ENCODE measurements around the gene HLF.
"Not testable (repeated sequence)": the region's sequence is repeated elsewhere in the genome, so short reads cannot be mapped to it uniquely, and the experiment has no call there.

The HLF gene

GRCh38 chr17:55327225-55328088 lies 62.7 kb downstream of the HLF start:
- no peak for DNase-seq (ENCODE audit: low read depth in 2 of 2)

DNA sequence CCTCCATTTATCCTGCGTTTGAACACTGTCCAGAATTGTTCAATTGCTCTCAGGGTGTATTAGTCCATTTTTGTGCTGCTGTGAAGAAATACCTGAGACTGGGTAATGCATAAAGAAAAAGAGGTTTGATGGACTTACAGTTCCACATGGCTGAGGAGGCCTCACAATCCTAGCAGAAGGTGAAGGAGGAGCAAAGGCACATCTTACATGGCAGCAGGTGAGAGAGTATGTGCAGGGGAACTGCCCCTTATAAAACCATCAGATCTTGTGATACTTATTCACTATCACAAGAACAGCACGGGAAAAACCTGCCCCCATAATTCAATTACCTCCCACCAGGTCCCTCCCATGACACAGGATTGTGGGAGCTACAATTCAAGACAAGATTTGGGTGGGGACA lies 63.8 kb downstream of the HLF start:
- not testable (repeated sequence) for DNase-seq (ENCODE audit: low read depth in 2 of 2)

DNA sequence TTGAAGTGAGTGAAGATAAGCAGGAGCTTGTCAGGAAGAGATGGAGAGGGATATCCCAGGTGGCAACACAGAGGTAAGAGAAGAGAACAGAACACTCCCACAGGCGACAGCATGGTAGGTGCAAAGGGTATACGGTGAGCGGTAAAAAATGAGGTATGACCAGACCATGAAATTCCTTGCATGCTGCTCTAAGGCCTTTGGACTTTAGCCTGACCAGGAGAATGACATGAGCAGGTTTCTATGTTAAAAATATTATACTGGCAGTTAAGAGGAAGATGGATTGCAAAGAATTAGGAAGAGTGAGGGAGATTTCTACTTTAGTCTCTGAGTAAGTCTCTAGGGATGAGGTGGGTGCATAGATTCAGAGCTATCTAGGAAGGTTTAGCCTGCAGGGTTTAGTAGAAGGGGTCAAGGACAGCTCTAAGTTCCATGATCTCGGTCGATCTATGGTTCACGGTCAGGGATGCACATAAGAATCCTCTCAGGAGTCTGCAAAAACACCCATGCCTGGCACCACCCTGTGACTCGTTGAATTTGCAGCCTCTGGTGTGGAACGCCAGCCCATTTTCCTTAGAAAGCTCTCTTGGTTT lies 65.7 kb downstream of the HLF start:
- DNase-seq (ENCODE audit: low read depth in 2 of 2) = no peak

DNA sequence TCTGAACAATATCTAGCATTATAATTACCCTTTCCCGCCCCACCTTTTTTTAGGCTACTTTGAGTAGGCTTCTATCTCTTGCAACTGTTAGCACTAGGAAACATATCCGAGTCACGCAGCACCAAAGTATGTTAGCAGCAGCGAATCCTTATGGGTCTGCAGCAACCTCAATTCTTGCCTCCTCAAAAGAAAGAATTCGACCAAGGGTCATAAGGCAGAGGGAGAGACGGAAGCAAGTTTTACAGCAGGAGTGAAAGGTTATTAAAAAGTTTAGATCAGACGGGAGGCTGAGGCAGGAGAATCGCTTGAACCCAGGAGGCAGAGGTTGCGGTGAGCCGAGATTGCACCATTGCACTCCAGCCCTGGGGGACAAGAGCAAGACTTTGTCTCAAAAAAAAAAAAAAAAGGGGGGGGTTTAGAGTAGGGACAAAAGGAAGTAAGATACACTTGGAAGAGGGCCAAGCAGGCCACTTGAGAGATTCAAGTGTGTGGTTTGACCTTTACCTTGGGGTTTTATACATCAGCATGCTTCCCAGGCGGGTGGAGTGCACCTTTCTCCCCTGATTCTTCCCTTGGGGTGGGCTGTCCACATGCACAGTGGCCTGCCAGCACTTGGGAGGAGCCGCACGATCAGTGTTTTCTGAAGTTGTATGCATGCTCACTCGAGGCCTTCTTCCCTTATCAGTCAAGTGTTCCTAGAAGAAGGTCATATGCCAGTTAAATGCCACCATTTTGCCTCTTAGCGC lies 67.7 kb downstream of the HLF start:
- no peak for DNase-seq (ENCODE audit: low read depth in 2 of 2)

GRCh38 chr17:55334285-55334684 lies 69.5 kb downstream of the HLF start:
- no peak for DNase-seq (ENCODE audit: low read depth in 2 of 2)

- no peak for DNase-seq (ENCODE audit: low read depth in 2 of 2)
Measured at GRCh38 chr17:55334881-55335540, 70.3 kb downstream of the HLF start.

DNA sequence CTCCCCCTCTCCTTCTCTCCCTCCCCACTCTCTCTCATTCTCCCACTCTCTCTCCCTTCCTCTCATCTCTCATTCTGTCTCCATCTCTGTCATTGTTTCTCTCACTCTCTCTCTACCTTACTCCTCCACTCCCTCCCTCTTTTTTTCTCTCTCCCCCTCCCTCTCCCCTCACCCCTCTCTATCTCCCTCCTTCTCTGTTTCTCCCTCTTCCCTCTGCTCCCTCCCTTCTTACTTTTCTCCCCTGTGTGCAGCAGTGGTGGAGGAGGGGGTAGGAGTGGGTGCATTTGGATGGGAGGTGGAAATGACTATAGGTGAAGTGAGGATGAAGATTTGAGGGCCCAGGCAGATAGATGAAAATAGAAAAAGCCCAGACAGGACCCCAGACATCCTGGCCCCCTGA lies 70.9 kb downstream of the HLF start:
- no peak for DNase-seq (ENCODE audit: low read depth in 2 of 2)

GRCh38 chr17:55336426-55336825 lies 71.7 kb downstream of the HLF start:
- DNase-seq (ENCODE audit: low read depth in 2 of 2) = no peak

DNA sequence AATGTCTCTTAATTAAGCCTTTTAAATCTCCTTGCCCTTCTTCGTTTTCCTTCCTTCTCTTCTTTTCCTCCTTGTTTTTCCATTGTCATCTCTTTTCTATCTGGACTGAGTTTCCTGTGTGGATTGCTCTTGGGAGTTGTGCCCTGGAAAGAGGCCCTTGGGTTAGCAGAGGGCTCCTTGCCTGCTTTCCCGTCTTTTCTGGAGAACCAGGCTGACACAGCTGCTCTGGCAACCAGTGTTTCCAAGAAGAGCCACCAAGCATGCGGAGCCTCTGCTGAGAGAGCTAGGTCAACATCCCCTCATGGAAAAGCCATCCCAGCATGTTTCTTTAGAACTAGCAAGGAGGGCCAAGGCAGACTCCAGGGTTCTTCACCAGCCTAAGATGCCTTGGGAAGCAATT lies 75.4 kb downstream of the HLF start:
- DNase-seq (ENCODE audit: low read depth in 2 of 2) = no peak

DNA sequence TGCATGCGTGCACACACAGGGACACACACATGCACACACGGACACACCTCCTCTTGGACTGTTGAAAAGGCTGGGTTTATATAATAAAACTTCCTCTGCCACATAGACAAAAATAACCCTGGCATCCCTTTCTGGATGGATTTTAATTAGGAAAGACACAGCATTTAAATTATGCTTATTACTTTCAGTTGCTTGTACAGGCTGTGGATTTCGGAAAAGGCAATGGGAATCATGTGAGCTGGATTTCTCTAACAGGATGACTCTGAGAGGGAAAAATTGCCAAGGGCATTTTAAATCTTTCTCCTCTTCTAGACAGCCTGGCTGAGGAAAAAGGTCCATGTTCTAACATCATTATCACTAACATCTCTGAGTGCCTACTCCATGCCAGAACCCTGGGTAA lies 75.9 kb downstream of the HLF start:
- no peak for DNase-seq (ENCODE audit: low read depth in 2 of 2)

GRCh38 chr17:55341432-55341831 lies 76.7 kb downstream of the HLF start:
- no peak for DNase-seq (ENCODE audit: low read depth in 2 of 2)

- DNase-seq (ENCODE audit: low read depth in 2 of 2) = no peak
Measured at GRCh38 chr17:55342800-55343585, 78.2 kb downstream of the HLF start.

DNA sequence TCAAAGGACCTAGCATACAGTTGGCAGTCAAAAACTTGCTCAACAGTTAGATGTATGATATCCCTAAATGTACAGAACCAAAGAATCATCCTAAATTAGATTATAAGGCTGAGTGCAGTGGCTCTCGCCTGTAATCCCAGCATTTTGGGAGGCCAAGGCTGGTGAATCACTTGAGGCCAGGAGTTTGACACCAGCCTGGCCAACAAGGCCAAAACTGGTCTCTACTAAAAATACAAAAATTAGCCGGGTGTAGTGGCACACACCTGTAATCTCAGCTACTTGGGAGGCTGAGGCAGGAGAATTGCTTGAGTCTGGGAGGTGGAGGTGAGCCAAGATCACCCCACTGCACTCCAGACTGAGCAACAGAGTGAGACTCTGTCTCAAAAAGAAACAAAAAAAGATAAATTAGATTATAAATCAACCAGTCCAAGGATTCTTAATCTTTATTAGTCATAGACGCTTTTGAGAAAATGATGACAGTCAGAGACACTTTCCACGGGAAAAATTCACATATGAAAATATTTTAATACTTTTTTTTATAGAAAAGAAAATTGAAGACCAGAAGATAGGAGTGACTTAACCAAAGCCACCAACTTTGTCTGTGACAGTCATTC lies 79.2 kb downstream of the HLF start:
- no peak for DNase-seq (ENCODE audit: low read depth in 2 of 2)

DNA sequence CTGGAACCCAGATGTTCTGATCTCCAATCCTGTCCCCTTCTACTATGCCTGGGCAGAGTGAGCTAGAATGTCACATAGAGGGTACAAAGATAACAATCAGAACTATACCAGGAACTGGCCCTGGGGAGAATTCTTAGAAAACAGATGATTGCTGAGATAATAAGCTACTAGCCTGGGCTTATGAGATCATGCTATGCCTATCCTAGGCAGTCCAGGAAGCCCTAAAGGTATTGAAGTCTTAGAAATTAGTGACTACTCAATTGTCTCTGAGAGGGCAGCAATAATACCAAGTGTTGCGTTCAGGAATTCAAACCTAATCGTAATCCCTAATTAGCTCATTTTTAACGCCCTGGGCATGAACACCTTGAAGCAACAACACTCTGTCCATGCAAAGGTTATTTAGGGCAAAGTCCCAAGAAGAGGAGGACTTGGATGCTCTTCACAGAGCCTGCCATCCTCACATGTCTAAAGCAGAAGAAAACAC lies 79.8 kb downstream of the HLF start:
- DNase-seq (ENCODE audit: low read depth in 2 of 2) = no peak

GRCh38 chr17:55345132-55345531 lies 80.4 kb downstream of the HLF start:
- DNase-seq (ENCODE audit: low read depth in 2 of 2) = no peak

GRCh38 chr17:55346658-55347057 lies 81.9 kb downstream of the HLF start:
- DNase-seq (ENCODE audit: low read depth in 2 of 2) = no peak

DNA sequence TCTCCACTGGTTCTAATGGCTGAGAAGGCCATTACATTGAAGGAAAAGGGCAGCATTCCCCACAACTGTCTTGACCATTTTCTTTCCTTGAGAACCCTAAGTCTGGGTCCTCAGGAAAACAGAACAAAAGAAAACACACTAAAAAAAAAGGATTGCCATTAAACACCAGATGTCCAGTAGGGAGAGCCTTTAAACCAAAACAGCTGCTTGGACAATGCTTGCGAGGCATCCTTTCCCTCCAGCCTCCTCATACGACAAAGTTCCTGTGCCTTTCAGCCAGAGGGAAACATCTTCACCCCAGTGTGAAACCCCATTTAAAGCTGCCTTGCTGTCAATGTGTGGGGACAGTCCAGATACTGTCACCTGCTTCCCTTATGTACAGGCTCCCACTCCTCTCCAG lies 82.6 kb downstream of the HLF start:
- DNase-seq (ENCODE audit: low read depth in 2 of 2) = no peak

DNA sequence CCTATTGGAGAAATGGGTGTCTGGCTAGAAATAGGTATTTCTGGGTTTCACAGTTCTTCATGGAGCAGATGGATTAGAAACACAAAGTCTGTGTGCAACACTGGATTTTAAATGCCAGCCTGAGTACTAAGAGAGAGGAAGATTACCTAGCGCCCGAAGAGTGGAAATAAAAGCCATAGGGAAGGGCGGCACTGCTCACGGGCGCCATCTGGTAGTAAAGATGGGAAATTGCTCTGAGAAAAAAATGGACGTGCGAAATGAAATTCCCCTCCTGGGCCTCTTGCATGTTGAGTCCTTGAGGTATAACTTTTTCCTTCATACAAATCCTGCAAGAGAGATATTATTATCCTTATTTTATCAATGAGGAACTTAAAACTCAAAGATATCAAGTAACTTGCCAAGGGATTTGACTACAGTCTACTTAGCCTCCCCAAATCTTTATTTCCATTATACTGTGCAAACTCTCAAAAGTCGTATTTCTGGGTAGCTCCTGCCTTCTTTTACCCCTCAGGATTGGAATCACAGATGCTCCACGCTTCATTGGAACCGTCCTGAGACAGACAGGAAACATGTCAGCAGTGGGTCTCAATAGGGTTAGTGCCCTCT lies 84.1 kb downstream of the HLF start:
- DNase-seq (ENCODE audit: low read depth in 2 of 2) = no peak

GRCh38 chr17:55350825-55351205 lies 86.1 kb downstream of the HLF start:
- no peak for DNase-seq (ENCODE audit: low read depth in 2 of 2)

- no peak for DNase-seq (ENCODE audit: low read depth in 2 of 2)
Measured at GRCh38 chr17:55351226-55351625, 86.5 kb downstream of the HLF start.

- DNase-seq (ENCODE audit: low read depth in 2 of 2) = no peak
Measured at GRCh38 chr17:55354010-55354409, 89.2 kb downstream of the HLF start.
